8988T (cell line): ENCODE results near the gene BMP6.

ENCODE experiments used
- DNase-seq: peaks from one replicate; pipeline ENCODE4 v3.0.0; 2011

Gene BMP6

DNA sequence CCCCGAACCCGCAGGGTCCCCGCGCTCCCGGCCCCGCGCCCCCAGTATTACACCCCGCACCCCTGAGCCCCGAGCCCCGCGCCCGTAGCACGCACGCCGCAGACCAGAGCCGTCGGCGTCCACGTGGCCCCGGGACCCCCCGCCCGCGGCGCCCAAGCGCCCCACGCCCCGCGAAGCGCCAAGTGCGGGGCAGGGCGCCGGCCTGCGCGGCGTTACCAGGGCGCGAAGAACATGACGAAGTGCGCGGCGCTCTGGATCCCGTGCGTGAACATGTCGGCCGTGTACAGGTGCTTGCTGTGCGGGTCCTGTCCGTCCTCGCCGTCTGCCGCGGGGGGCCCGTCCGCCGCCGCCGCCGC is 184.4 kb downstream of the BMP6 start:
- DNase-seq = no peak

DNA sequence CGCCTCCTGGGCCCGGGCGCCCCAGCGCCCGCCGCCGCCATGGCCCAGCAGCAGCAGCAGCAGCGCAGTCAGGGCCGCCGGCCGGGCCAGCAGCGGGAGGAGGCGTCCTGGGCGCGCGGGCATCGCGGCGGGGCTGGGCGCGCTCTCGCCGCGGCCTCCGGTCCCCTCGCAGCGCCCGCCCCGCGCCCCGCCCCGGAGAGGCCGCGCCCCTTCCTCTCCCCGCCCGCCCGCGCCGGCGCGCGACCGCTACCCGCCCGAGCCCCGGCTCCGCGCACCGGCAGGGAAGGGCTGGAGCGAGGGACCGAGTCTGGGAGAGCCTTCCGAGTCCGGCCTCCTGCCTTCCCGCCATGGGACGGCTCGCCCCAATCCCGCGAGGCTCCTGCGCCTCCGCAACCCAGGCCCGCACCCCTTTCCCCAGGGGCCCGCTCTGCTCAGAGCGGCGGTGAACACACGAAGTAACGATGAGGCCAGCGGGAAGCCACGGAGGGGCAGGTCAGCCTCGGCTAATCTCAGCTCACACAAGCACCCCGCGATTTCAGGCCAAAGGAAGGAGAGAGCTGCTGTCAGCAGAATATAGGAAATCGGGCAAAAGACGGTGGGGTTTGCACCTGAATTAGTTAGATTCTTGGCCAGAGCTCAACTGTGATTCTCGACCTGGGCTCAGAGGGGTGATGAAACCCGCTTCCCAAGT is 184.9 kb downstream of the BMP6 start, which contains the start of gene TXNDC5:
TXNDC5 (minus strand) TSS at position 135 of the 691 bp plus-strand sequence; CDS start at position 123, 12 bp downstream.
- DNase-seq = peak; percentile 91

DNA sequence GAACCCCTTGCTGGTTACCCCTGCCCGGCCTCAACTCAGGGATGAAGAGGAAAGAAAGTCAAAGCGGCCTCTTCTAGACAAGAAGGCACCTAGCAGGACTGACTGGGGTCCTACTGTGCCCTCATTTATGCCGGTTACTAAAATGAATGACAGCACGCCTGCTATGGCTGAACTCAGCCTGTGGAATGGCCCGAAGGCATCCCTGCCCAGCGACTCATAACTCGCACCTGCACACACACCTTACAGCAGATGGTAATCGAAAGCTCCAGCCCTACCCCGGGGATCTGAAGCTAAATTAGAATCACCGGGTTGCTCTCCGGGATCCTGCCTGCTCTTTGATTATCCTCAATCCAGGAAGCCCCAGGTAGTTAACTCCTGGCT is 185.4 kb downstream of the BMP6 start:
- DNase-seq = no peak

DNA sequence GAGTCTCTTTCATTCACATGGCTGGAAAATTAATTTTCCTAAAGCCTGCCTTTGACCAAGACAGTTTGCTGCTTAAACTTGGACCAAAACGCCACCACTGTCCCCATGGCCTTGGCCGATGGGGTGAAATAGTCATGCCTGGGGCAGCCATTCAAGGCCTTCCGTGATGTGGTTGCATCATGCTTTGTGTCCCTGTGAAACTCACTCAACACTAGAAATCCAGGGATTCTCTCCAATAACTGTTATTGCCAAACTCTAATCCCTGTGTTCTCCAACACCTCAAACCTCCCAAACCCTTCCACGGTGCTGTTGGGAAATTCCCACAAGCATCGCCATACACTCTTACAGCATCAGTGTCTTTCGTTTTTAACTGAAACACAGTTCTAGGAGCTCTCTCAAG is 186.1 kb downstream of the BMP6 start:
- no peak for DNase-seq

GRCh38 chr6:7912736-7913517 is 187.0 kb downstream of the BMP6 start:
- no peak for DNase-seq

GRCh38 chr6:7914311-7914710 is 188.4 kb downstream of the BMP6 start:
- DNase-seq = no peak

- no peak for DNase-seq
These were observed 189.3 kb downstream of the BMP6 start for GRCh38 chr6:7914991-7915789.

DNA sequence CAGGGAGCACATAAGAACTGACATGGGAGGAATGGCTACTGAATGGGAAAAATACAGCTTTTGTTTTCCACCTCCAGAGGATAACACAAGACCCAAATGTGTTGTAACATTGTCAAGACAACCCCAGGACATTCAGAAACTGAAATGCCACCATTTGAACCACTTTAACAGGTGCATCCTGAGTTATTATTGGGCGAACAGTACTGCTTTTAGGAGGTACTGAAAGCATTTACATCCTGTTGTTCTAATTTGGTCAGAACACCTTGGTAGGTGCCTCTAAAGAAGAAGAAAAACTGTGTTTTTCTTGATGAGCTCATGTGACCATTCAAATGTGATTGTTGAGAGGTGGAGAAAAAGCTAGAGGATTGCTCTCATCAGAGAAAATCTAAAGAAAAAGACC is 191.1 kb downstream of the BMP6 start:
- DNase-seq = no peak

- no peak for DNase-seq
These were observed 191.8 kb downstream of the BMP6 start for GRCh38 chr6:7917729-7918128.

DNA sequence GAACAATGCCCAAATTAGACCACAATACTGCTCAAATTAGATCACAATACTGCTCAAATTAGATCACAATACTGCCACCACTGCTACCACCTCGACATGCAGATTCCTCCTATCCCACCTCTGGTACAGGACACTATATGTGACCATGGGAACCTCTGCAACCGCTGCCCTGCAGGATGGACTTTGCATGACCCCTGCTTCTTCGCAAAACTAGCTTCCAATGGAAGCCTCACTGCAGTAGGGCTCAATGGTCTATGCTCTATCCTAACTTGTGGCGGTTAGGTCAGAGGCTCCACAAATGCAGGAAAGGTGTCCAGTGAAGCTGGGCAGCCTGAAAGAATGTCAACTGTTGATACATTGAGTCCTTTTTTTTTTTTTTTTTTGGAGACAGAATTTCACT is 192.5 kb downstream of the BMP6 start:
- no peak for DNase-seq

DNA sequence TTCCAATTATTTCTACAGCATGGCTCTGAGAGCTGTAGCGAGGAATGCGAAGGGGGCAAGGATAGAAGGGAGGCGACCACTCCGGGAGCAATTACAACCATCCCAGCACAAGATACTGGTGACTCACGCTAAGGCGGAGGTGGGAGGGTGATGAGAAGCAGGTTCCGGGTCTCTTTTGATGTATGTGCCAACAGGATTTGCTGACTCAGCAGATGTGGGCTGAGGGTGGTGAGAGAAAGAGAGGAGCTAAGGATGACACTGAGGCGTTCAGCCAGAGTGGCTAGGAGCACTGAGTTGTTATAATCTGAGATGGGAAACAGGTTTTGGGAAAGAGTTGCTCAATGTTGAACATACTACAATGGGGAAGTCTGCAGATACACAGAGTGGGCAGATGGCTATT is 194.0 kb downstream of the BMP6 start:
- DNase-seq = no peak

- no peak for DNase-seq
These were observed 194.5 kb downstream of the BMP6 start for GRCh38 chr6:7920425-7920824.

- no peak for DNase-seq
These were observed 195.1 kb downstream of the BMP6 start for GRCh38 chr6:7921046-7921445.

DNA sequence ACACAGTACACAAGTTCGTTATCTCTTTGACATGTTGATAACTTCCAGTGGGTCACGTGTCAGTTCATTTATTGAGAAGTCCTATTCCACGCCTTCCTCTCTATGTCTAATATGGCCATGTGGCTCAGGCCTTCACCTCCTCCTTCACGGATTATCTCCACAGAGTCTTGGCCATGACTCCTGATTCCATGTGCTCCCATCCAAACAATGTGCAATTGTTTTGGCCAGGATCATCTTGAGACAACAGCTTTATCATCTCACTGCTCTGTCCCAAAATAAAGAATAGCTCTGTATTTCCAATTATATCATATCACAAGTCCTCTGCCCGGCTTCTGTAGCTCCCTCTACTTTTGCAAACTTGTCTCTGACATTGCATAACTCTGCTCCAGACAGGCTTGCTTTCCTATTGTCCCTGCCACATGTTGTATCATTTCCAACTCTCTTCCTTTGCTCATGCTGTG is 195.8 kb downstream of the BMP6 start:
- DNase-seq = no peak

DNA sequence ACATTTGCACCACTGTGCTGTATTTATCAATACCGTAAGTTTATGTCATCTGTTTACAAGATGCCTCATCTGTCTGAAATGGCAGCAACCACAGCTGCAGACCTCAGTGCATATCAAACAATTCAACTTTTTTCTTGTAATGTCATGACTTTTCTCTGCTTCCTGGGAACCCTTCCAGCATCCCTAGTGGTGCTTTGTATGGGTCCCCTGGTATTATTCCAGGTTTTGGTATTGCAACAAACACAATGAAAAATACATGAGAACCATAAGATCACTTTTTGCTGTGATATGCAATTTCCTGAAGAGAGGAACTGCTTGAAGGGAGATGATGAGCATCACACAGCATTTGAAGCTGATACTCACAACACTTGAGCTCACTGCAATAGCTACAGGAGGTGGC is 196.7 kb downstream of the BMP6 start:
- DNase-seq = no peak

DNA sequence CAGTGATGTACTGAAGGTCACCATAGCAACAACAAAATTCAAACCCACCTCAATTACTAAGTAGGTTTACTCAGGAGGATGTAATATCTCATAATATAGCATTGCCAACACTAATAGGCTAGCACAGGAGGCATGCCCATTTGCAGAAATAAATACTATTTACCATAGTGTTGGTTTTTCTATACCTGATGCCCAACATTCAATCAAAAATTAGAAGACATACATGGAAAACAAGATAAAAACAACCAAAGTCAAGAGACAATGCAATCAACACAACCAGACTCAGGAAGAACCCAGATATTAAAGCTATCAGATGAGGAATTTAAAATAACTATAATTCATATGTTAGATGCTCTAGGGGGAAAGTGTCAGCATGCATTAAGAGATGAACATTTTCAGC is 199.0 kb downstream of the BMP6 start:
- no peak for DNase-seq
